AG04449 (cell line): ENCODE results near the gene DNAI1.

Source experiments
- CTCF ChIA-PET: fragments of 350-600 bp; formaldehyde crosslinking; extraction: SDS; loops from one replicate; lab custom pipeline; 2021; ENCODE audit warnings: antibody characterized with exemption; lab: Yijun Ruan, JAX
- POLR2A ChIA-PET: fragments of 400-600, 350-600 bp; formaldehyde crosslinking; extraction: SDS; loops from one replicate; lab custom pipeline; 2020; ENCODE audit warnings: antibody characterized with exemption, inconsistent platforms; lab: Yijun Ruan, JAX
- DNase-seq: peaks from one replicate; pipeline ENCODE4 v3.0.0-alpha.2; 2010; ENCODE audit warnings: low read depth, low spot score
- H3K4me3 ChIP-seq: 2 replicates; pipeline ENCODE4 v1.5.1; 2011; ENCODE audit warnings: low read depth, mild to moderate bottlenecking, control low read depth, low read length
- CTCF ChIP-seq: IDR thresholded peaks from one replicate; pipeline ENCODE4 v1.5.1; 2011; ENCODE audit warnings: mild to moderate bottlenecking, moderate library complexity, low read length, control low read depth, inconsistent platforms; ENCODE audit not compliant: insufficient read depth; ENCODE audit errors: missing control alignments

DNAI1 gene

GRCh38 chr9:34517185-34517584, 58.6 kb downstream of the DNAI1 start:
- CTCF ChIA-PET: interaction anchor here (0.8 to 11.1 kb wide), 4 partner anchors 8 to 113 kb away, joined by 3 to 97 read pairs (median 3); no protein-coding TSS in a partner anchor
- no peak overlapping the region for H3K4me3 ChIP-seq
- POLR2A ChIA-PET: no interaction called here
- DNase-seq: no peak
- no peak for TF ChIP-seq CTCF

DNA sequence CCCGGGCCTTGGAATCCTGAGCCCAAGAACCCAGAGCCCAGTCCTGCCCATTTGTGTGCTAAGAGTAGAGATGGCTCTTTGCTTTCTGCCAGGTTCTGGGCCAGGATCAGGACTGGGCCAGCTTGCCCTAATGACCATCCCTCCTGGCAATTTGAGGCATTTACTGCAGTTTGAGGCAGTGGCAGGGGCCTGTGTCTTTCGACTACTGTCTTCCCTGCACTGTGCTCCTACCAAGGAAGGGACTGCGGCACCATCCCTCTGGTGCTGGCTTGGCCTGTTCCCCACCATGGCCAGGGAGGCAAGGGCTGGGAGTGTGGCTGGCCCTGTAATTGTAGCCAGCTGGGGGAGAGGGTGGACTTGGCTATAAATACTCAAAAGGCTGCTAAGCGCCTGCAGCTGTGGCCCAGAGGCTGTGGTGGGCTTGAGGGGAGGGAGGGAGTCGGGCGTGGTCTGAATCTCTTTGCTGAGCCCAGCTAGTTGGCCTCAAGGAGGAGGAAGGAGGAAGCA, 59.6 kb downstream of the DNAI1 start:
- ChIA-PET CTCF (interaction anchor here (0.9 to 11.1 kb wide), 2 partner anchors 16 to 87 kb away, joined by 3 to 97 read pairs; no protein-coding TSS in a partner anchor), POLR2A (no interaction called here)
- TF ChIP-seq CTCF: no peak

GRCh38 chr9:34518896-34519295, 60.3 kb downstream of the DNAI1 start:
- TF ChIP-seq CTCF: no peak
- ChIA-PET CTCF (interaction anchor here (1.1 to 11.1 kb wide), 2 partner anchors 14 to 17 kb away, joined by 3 to 97 read pairs; no protein-coding TSS in a partner anchor), POLR2A (interaction anchor here (0.7 kb wide), 1 partner anchor 99 kb away, joined by 3 read pairs; no protein-coding TSS in a partner anchor)
- DNase-seq: no peak
- H3K4me3 ChIP-seq: no peak overlapping the region

More for the DNA sequence above, 59.6 kb downstream of the DNAI1 start:
- no peak overlapping the region for H3K4me3 ChIP-seq
- no peak for DNase-seq

DNA sequence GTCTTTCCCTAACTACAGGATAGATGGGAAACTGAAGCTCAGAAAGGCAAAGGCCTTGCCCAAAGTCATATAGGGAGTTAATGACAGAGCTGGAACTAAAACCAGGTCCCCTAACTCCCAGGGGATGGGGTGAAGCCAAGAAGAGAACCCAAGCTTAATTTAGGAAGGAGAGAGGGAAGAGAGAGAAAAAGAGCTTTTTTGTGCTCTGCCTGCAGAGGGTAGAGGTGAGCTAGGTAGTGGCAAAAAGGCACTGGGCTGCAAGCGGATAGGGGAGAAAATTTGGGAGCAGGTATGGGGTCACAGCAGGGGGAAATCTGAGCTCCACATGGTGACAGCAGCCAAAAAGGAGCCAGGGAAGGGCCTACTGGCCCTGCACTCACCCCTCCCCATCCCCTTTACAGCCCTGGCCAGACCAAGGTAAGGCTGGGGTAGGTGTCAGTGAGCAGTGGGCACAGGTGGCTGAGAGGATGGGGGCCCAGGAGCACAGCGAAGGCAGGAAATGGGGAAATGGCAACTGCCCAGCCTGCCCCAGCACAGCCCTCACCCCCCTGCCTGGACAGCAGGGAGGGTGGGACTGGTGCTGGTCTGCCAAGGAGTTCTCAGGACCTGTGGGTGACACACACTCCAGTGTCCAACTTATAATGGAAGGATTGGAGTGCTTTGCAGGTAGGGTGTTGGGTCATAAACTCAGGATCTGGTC, 60.9 kb downstream of the DNAI1 start:
- CTCF ChIA-PET: interaction anchor here (0.9 to 11.1 kb wide), 4 partner anchors 13 to 115 kb away, joined by 3 to 97 read pairs (median 4); no protein-coding TSS in a partner anchor
- no peak for TF ChIP-seq CTCF
- H3K4me3 ChIP-seq: no peak overlapping the region
- no peak for DNase-seq
- POLR2A ChIA-PET: interaction anchor here (0.7 kb wide), 1 partner anchor 99 kb away, joined by 3 read pairs; no protein-coding TSS in a partner anchor

GRCh38 chr9:34520096-34520495, 61.5 kb downstream of the DNAI1 start:
- DNase-seq: no peak
- no peak for TF ChIP-seq CTCF
- H3K4me3 ChIP-seq: no peak overlapping the region
- ChIA-PET CTCF (interaction anchor here (0.9 to 11.1 kb wide), 3 partner anchors 18 to 115 kb away, joined by 3 to 97 read pairs (median 6); no protein-coding TSS in a partner anchor), POLR2A (no interaction called here)

DNA sequence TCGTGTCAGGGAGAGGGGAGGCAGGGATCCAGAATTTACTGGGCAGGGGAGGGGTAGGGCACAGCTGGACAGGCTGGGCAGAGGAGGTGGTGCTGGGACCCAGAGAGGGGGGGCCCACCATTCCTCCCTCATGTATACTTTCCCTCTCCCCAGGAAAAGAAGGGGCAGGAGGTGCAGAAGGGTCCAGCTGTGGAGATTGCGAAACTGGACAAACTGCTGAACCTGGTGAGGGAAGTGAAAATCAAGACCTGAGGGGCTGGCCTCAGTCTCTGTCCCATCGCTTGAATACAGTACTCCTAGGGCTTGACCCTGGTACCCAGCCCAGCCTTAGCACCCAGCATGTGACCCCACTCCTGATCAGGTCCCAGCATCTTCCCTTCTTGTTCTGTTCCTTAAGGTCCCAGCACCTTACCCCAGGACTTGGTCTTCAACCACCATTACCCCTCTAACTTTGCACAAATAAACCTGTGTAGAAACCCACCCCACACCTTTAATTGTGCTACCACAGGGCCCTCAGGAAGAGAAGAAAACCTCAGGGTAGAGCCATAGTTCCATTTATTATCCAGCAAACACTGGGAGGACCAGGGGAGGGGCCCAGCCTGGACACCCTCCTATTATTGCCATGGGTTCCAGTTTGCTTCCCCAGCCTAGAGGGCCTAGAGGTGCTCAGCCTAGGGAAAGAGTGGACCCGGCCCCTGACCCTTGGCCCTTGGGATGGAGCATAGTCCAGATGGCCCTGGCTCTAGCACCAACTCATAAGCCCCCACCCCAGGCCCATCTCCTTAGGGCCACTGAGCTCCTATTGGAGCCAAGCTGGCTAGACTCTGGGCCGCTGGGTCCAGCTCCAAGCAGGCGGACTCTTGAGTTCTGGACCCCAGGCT, 62.1 kb downstream of the DNAI1 start:
- DNase-seq: no peak
- H3K4me3 ChIP-seq: no peak overlapping the region
- POLR2A ChIA-PET: no interaction called here
- no peak for TF ChIP-seq CTCF
- CTCF ChIA-PET: interaction anchor here (0.8 to 2.0 kb wide), 4 partner anchors 71 to 118 kb away, joined by 3 to 6 read pairs (median 4); no protein-coding TSS in a partner anchor
